PC-9 (cell line): Measurements from ENCODE around the gene RHBDD2. TPM values are rescaled to one million over a fixed set of nuclear protein-coding genes. Genes with fewer than 3 reads are reported as not detected.
"Not testable (repeated sequence)": the region's sequence is repeated elsewhere in the genome, so short reads cannot be mapped to it uniquely, and the experiment has no call there.

Experiments used
- BruUV-seq: library from RNA; stranded (reverse); fragments of 400-500 nt; replicated peaks from 2 replicates; lab custom pipeline; 2021; lab: Mats Ljungman, UMichigan
- CTCF ChIA-PET: fragments of 300-600 bp; sonication (Branson Sonifier 250); formaldehyde crosslinking; loops from one replicate; lab custom pipeline; 2022; ENCODE audit warnings: antibody characterized with exemption; lab: Charles Lee
- POLR2A ChIA-PET: fragments of 300-600 bp; sonication (Branson Sonifier 250); formaldehyde crosslinking; loops from one replicate; lab custom pipeline; 2022; ENCODE audit warnings: antibody characterized with exemption; ENCODE audit not compliant: unreplicated experiment; lab: Charles Lee
- DNase-seq, 2 experiments: peaks; one replicate each; pipeline versions ENCODE4 v3.0.0 to v3.0.0-alpha.2; 2015 to 2022; ENCODE audit warnings: mixed read lengths in 1 of 2
- H2AFZ ChIP-seq: fragments of 200-600 bp; sonication (generic); 2 replicates; pipeline ENCODE4 v1.8.1; 2017; ENCODE audit warnings: antibody characterized with exemption
- H3F3A ChIP-seq: fragments of 200-600 bp; sonication (generic); 2 replicates; pipeline ENCODE4 v1.8.1; 2017; ENCODE audit warnings: antibody characterized with exemption, mild to moderate bottlenecking, low read depth; ENCODE audit not compliant: insufficient read depth
- H3K27ac ChIP-seq: fragments of 200-600 bp; sonication (generic); 2 replicates; pipeline ENCODE4 v1.6.1; 2016; ENCODE audit warnings: mixed run types
- H3K27me3 ChIP-seq: fragments of 200-600 bp; sonication (generic); 2 replicates; pipeline ENCODE4 v1.6.1; 2016; ENCODE audit warnings: low read depth, mixed run types; ENCODE audit not compliant: insufficient read depth
- H3K36me3 ChIP-seq: fragments of 200-600 bp; sonication (generic); 2 replicates; pipeline ENCODE4 v1.6.1; 2016; ENCODE audit warnings: low read depth, mixed run types
- H3K4me1 ChIP-seq: fragments of 200-600 bp; sonication (generic); replicated peaks from 2 replicates; pipeline ENCODE4 v1.6.1; 2016; ENCODE audit warnings: mixed run types; ENCODE audit not compliant: insufficient read depth
- H3K4me2 ChIP-seq: fragments of 200-600 bp; sonication (generic); 2 replicates; pipeline ENCODE4 v1.6.1; 2017; ENCODE audit warnings: mixed run types
- H3K4me3 ChIP-seq: fragments of 200-600 bp; sonication (generic); 2 replicates; pipeline ENCODE4 v1.6.1; 2016; ENCODE audit warnings: mixed run types
- H3K79me2 ChIP-seq: fragments of 200-600 bp; sonication (generic); 2 replicates; pipeline ENCODE4 v1.6.1; 2017; ENCODE audit warnings: low read depth, mixed run types
- H3K9me2 ChIP-seq: fragments of 200-600 bp; sonication (generic); 2 replicates; pipeline ENCODE4 v1.8.1; 2017; ENCODE audit warnings: mild to moderate bottlenecking; ENCODE audit not compliant: insufficient read depth
- H3K9me3 ChIP-seq: fragments of 200-600 bp; sonication (generic); 2 replicates; pipeline ENCODE4 v1.8.1; 2016; ENCODE audit warnings: low read depth; ENCODE audit not compliant: insufficient read depth
- H4K20me1 ChIP-seq: fragments of 200-600 bp; sonication (generic); 2 replicates; pipeline ENCODE4 v1.8.1; 2017; ENCODE audit not compliant: insufficient read depth
- EZH2 ChIP-seq: fragments of 200-600 bp; sonication (generic); IDR thresholded peaks from 2 replicates; pipeline ENCODE4 v1.8.0; 2017; ENCODE audit warnings: antibody characterized with exemption, low read depth
- intact Hi-C: fragments of 100-400 bp; cut with micrococcal nuclease; formaldehyde crosslinking; loops from one replicate; pipeline ENCODE4 v1.10.0; 2022; ENCODE audit not compliant: unreplicated experiment
- total RNA-seq: library from RNA; stranded (reverse); gene quantifications from 2 replicates; pipeline ENCODE4 v1.2.3, GENCODE V29; 2021
- TF ChIP-seq, protein P1 (sequence below): fragments of 200-600 bp; sonication (generic); conservative IDR thresholded peaks from 2 replicates; pipeline ENCODE4 v1.6.1; 2017; ENCODE audit warnings: mixed run types, antibody characterized with exemption, mild to moderate bottlenecking, moderate library complexity

The RHBDD2 gene
- total RNA-seq, 1 experiment from 2014 or later = 71.7 TPM

DNA sequence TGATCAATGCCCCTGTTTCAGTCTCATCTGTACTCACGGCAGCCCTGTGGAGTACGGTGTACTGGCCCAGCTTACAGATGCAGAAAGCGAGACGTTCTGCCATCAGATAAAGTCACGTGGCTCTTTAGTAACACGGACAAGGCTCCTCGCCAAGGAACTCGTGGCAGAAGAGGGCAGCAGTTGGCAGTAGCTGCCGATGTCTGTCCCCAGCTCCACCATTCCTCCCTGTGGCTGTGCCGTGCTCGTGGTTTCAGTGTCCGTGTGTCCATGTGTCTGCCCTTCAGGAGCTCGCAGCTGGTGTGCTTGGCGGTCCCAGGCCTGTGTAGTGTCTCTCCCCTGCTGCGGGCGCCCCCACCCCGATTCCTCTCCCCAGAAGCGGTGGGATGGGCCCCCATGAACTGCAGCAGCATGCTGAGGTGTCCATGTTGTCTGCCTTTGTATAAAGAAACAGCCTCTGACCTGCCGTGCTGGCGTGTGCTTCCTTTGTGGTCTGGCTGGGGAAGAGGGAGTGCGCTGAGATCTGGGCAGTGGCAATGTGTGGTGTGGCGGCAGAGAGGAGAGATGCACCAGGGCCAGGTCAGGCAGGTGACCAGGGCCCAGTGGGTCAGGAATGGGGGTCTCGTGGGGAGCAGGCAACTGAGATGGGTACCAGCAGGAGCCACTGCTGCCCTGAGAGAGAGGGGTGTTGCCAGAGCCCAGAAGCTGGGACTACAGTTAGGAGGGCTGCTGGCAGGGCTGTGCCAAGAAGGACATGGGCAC is 9.8 kb downstream of the RHBDD2 start:
- H3K36me3 ChIP-seq = peaks cover 8% of the 10 kb centered on the region
- no peak for DNase-seq
- H3K4me1 ChIP-seq = peaks cover 38% of the 10 kb centered on the region
- no peak for TF ChIP-seq EZH2
- TF ChIP-seq, protein P1, sequence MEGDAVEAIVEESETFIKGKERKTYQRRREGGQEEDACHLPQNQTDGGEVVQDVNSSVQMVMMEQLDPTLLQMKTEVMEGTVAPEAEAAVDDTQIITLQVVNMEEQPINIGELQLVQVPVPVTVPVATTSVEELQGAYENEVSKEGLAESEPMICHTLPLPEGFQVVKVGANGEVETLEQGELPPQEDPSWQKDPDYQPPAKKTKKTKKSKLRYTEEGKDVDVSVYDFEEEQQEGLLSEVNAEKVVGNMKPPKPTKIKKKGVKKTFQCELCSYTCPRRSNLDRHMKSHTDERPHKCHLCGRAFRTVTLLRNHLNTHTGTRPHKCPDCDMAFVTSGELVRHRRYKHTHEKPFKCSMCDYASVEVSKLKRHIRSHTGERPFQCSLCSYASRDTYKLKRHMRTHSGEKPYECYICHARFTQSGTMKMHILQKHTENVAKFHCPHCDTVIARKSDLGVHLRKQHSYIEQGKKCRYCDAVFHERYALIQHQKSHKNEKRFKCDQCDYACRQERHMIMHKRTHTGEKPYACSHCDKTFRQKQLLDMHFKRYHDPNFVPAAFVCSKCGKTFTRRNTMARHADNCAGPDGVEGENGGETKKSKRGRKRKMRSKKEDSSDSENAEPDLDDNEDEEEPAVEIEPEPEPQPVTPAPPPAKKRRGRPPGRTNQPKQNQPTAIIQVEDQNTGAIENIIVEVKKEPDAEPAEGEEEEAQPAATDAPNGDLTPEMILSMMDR = no peak
- no peaks in the 10 kb centered on the region for H4K20me1 ChIP-seq
- CTCF ChIA-PET = no interaction called here
- H3K27ac ChIP-seq = no peak overlapping the region
- H3K4me2 ChIP-seq = no peak overlapping the region
- H3F3A ChIP-seq = peaks cover 33% of the 10 kb centered on the region
- no peak overlapping the region for H2AFZ ChIP-seq
- POLR2A ChIA-PET = no interaction called here
- no peak overlapping the region for H3K4me3 ChIP-seq
- no peaks in the 10 kb centered on the region for H3K27me3 ChIP-seq
- BruUV-seq = no TSS peak
- H3K9me3 ChIP-seq = no peaks in the 10 kb centered on the region
- no peaks in the 10 kb centered on the region for H3K79me2 ChIP-seq
- H3K9me2 ChIP-seq = no peaks in the 10 kb centered on the region
- intact Hi-C loops = no loop called here

DNA sequence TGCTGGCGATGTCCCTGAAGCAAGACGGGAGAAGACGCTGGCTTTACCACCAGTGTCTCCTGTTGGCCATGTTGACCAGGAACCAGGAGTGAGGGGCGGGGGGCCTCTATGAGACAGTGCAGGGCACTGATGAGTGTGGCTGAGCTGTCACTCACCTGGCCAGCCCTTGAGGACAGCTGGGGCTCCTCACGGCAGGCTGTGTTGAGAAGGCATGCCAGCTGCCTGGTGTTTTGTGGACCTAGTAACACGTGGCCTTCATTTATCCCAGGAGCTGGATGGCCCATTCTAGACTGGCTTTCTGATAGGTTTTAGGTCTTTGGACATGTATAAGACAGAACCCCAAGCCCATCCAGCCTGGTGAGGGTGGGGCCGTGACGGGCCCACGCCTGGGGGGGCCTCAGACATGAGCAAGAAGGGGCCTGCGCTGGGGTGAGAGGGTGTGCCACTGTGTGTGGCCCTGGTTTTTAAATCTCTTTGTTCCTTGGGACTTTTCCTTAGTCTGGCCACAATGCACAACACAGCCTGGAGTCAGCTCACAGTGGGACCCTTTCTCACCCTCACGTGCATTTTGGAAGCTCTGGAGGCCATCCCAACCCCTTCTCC is 10.5 kb downstream of the RHBDD2 start:
- TF ChIP-seq, protein P1 = no peak
- no peak for TF ChIP-seq EZH2
- Histone ChIP-seq H4K20me1 (no peaks in the 10 kb centered on the region), H3K36me3 (peaks cover 4% of the 10 kb centered on the region), H3K4me2 (no peak overlapping the region), H3K9me3 (no peaks in the 10 kb centered on the region), H3K27ac (no peak overlapping the region), H3K27me3 (no peaks in the 10 kb centered on the region), H3K79me2 (no peaks in the 10 kb centered on the region), H3K4me1 (peaks cover 43% of the 10 kb centered on the region), H2AFZ (no peak overlapping the region), H3K9me2 (no peaks in the 10 kb centered on the region), H3F3A (peaks cover 38% of the 10 kb centered on the region), H3K4me3 (no peak overlapping the region)
- BruUV-seq = TSS peak; percentile 28
- CTCF ChIA-PET = interaction anchor here (0.6 kb wide), 1 partner anchor 102 kb away, joined by 3 read pairs; no protein-coding TSS in a partner anchor
- POLR2A ChIA-PET = interaction anchor here (0.6 to 0.7 kb wide), 3 partner anchors 48 to 93 kb away, joined by 3 to 4 read pairs (median 3); no protein-coding TSS in a partner anchor
- no peak for DNase-seq
- intact Hi-C loops = no loop called here

DNA sequence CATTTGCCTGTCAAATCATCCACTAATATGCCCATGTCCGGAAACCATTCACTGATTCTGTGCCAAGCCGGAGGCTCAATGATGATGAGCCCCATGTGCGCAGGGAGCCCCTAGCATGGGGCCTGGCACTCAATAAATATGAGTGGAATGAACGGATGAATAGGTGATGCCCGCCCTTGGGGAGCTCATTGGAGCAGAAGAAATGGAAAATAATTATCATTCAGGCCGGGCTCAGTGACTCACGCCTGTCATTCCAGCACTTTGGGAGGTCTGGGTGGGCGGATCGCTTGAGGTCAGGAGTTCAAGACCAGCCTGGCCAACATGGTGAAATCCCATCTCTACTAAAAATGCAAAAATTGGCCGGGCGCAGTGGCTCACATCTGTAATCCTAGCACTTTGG is 11.0 kb downstream of the RHBDD2 start:
- no peaks in the 10 kb centered on the region for H4K20me1 ChIP-seq
- CTCF ChIA-PET = interaction anchor here (0.6 to 0.9 kb wide), 2 partner anchors 101 to 131 kb away, joined by 3 read pairs; no protein-coding TSS in a partner anchor
- no peaks in the 10 kb centered on the region for H3K79me2 ChIP-seq
- DNase-seq = peak; percentile 43 to 60
- H3K4me3 ChIP-seq = no peak overlapping the region
- H3K9me2 ChIP-seq = no peaks in the 10 kb centered on the region
- H3K4me1 ChIP-seq = peaks cover 43% of the 10 kb centered on the region
- H3K27me3 ChIP-seq = no peaks in the 10 kb centered on the region
- H3F3A ChIP-seq = peaks cover 38% of the 10 kb centered on the region
- no peaks in the 10 kb centered on the region for H3K36me3 ChIP-seq
- POLR2A ChIA-PET = interaction anchor here (0.6 to 0.7 kb wide), 3 partner anchors 48 to 93 kb away, joined by 3 to 4 read pairs (median 3); no protein-coding TSS in a partner anchor
- H3K27ac ChIP-seq = no peak overlapping the region
- no peaks in the 10 kb centered on the region for H3K9me3 ChIP-seq
- H2AFZ ChIP-seq = no peak overlapping the region
- no TSS peak for BruUV-seq
- intact Hi-C loops = loop anchor here (5.0 kb wide), 1 partner anchor 102 kb away; the partner anchor contains the start of gene TMEM120A
- H3K4me2 ChIP-seq = no peak overlapping the region
- no peak for TF ChIP-seq EZH2
- TF ChIP-seq, protein P1 = no peak

DNA sequence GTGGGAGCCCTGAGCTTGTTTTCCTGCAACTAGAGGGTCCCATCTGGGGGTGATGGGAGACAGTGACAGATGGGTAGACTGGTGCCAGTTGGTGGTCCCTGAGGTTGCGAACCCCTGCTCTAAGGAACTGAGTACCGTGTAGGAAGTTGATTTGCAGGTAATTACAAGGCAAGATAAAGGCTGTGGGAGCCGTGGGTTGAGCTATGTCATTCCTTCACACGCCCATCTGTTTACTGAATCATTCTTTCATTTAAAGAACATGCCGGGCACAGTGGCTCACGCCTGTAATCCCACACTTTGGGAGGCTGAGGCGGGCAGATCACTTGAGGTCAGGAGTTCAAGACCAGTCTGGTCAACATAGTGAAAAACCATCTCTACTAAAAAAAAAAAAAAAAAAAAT is 12.4 kb downstream of the RHBDD2 start:
- DNase-seq, BruUV-seq, H3K79me2 ChIP-seq, H3K27me3 ChIP-seq, H2AFZ ChIP-seq, H4K20me1 ChIP-seq, H3K4me3 ChIP-seq, H3K9me3 ChIP-seq, H3K9me2 ChIP-seq, H3K36me3 ChIP-seq, H3K4me2 ChIP-seq: not testable (repeated sequence)
- CTCF ChIA-PET = interaction anchor here (0.6 to 0.7 kb wide), 3 partner anchors 66 to 371 kb away, joined by 3 to 5 read pairs (median 3); no protein-coding TSS in a partner anchor
- intact Hi-C loops = loop anchor here (5.0 kb wide), 1 partner anchor 101 kb away; the partner anchor contains the start of gene TMEM120A
- H3K27ac ChIP-seq = 0 out of 2 replicates have a peak overlapping the region, but pooled peaks have one; percentile 92
- peaks cover 43% of the 10 kb centered on the region for H3K4me1 ChIP-seq
- peaks cover 38% of the 10 kb centered on the region for H3F3A ChIP-seq
- POLR2A ChIA-PET = interaction anchor here (0.6 kb wide), 1 partner anchor 244 kb away, joined by 5 read pairs; no protein-coding TSS in a partner anchor
